ENCODE data around the gene VSIG10L2.
"Not testable (repeated sequence)": the region's sequence is repeated elsewhere in the genome, so short reads cannot be mapped to it uniquely, and the experiment has no call there.

The VSIG10L2 gene

DNA sequence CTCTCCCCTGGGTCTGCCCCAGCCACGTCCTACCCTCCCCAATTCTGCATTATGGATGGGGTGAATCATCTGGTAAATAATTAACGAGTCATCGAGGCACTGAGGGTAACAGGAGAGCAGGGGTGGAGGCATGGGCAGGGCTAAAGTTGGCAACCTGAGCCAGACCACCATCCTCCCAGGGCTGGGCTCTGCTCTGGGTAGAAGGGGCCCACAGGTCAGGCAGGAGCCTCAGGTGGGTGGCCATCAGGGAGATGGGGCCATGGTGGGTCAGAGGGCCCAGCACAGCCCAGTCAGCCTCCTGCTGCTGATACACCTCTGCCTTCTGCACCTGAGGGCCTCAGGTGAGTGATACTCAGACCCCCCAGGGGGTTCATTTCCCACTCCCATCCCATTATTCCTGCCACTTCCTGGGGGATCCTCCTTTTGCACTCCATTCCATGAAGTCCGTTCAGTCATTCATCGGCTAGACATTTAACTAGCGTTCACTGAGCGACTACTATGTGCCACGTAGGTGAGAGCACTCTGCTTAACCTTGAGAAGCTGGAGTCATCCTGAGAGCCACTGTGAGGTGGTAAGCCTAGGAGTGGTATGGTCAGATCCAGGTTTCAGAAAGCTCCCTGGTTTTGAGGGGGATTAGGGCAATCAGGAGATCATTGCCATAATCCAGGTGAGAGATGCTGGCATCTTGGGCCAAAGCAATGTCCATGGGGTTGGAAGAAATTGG is at the start of gene VSIG10L2:
Gene VSIG10L2, plus strand, starts transcription at position 248 of the 724 bp plus-strand sequence. Its CDS starts 12 bp downstream, at position 260.
- DNase-seq = no peak

DNA sequence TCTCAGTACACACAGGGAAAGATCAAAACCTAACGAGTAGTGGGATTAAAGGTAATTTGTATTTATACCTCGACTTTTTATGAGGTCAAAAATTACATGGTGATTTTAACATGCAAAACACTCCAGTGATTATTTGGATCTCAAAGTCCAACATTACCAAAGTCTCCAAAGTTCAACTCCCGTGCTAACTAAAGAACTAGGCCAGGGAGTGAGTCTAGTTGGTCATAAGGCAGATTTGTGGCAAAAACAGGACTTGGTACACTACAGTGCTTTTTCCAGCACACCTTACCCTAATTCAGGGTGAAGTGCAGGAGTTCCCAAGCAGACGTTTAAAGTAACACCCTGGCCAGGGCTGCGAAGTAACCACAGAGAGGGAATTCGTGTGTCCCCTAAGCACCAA is 44.0 kb upstream of the VSIG10L2 start:
- DNase-seq = no peak

DNA sequence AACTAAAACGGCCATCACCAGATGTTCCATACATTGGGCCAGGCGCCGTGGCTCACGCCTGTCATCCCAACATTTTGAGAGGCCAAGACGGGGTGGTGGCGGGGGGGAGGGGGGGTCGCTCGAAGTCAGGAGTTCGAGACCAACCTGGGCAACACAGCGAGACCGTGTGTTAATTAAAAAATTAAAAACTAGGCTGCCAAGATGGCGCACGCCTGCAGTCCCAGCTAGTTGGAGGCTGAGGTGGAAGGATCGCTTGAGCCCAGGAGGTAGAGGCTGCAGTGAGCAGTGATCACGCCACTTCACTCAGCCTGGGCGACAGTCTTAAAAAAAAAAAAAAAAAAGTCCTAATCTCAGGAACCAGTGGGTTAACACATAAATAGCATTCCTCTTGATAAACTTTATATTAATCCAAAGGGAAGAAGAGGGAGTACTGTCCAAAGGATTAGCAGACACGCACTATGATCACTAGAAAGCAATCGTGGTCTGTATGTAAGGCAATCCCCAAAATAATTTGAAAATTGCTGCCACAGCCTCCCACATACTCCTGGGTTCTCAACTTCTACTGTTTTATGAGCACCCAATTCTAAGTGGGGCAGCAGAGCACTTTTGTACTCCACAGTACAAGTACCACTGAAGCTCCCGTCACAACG is 43.4 kb upstream of the VSIG10L2 start:
- DNase-seq = peak; percentile 36

DNA sequence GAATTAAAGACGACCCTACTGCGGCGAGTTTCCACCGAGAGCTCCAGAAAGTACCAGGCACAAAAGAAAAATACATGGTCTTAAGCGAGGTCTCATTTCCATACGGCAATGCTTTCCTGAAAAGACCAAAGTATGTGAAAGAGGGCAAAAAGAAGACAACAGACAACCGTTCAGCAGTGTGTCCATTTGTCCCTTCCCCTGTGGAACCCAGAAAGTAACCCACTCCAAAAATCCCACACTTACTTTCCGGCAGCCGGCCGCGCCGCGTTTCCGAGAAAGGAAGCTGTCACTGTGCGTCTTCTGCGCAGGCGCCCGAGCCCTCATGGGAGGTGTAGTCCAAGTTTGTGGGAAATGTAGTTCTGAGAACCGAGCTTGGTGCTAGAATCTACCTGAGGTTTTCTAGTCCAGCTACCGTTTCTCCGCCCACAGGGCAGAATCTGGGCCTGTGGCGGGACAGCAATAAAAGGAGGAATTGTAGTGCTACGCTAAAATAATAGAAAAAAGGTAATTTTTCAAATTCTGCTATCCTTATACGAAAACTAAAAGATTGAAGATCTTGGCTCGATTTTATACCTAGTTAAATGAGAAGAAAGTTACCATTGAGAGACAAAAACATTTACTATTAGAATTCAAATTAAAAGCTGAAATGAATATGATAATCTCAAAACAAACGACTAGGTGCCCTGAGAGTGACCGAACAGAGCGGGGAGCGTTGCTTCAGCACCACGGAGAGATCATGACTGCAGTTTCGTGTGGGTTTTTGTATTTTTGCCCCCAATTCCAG is 42.7 kb upstream of the VSIG10L2 start, which contains the start of gene PUS3:
Gene PUS3, minus strand, starts transcription at position 280 of the 784 bp plus-strand sequence. CDS start 6,922 bp downstream, outside the sequence.
- peak; percentile 95 for DNase-seq

DNA sequence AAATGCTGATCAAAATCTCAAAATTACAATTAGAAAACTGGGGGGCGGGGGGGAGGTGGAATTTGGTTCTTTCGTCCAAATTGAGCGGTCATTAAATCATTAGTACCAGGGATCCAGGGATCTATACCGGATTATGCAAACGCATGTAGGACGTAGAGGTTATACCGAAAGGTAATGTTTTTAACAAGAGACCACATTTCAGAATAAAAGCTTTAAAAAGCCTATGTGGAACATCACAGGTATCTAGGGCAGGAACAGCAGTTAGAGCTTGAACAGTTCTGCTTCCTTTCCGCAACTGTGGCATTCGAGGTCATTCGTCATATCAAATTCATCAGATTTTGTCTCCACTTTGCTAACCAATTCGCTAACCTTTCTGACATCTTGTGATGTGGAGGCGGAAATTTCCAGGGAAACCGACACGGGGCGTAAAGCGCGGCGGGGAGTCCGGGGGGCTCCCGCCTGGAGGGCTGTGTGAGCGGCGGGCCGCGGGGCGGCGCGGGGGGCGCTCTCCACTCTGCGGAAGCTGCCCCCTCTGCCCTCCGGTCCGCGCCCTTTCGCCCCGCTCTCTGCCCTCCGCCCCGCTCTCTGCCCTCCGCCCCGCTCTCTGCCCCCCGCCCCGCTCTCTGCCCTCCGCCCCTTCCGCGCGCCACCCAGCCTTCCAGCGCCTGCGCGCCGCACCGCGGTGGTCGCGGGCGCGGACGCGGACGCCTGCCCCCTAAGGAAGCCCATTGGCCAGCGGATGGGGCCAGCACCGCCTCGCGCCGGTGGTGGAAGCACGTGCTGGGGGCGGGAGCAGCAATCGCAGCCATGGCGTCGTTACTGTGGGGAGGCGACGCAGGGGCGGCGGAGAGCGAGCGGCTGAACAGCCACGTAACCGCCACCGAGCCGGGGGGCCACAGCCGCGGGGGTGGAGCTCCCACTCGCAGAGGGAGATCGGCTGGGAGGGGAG is 41.9 kb upstream of the VSIG10L2 start, which contains the start of gene DDX25:
Gene DDX25, plus strand, starts transcription at position 798 of the 949 bp plus-strand sequence. Its CDS starts 10 bp downstream, at position 808.
- DNase-seq = peak; percentile 35

DNA sequence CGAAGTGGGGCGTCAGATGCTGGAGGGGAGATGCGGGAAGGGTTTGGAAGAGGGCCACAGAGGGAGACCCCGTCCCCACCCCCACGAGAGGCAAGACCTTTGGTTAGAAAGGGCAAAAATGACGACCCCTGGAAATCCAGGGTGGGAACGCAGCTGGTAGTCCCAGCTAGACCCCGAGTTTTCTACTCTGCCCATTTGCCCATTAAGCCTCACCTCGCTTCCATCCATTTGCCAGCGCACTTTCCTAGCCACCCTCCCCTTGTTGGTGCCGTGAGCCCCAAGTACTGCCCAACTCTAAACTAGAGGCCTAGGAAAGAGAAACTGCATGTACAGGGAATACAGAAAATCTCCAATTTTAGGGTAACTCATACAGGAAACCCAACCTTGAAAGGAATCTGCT is 41.2 kb upstream of the VSIG10L2 start:
- DNase-seq = no peak

DNA sequence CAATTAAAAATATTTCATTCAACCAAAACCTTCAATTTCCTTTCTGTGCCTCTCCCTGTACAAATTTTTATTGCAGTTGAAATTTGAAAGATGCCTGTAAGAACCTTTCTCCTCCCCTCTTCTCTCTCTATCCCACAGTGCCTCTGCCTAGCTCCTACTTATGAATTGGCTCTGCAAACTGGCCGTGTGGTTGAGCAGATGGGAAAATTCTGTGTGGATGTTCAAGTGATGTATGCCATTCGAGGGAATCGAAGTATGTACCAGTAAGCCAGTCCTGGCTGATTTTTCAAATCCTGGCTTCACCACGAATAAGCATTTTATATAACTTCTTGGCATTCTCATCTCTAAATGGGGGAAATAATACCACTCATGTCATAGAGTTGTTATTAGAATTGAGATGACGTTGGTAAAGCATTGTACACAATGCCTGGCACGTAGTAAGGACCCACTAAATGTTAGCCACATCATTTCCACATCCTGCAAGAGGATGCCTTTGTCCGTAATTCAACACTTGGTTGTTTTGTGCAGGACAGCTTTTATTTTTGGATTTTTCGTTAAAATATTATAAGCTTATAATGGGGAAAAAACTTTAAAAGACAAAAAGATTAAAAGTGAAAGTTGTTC is 35.5 kb upstream of the VSIG10L2 start:
- DNase-seq = no peak

DNA sequence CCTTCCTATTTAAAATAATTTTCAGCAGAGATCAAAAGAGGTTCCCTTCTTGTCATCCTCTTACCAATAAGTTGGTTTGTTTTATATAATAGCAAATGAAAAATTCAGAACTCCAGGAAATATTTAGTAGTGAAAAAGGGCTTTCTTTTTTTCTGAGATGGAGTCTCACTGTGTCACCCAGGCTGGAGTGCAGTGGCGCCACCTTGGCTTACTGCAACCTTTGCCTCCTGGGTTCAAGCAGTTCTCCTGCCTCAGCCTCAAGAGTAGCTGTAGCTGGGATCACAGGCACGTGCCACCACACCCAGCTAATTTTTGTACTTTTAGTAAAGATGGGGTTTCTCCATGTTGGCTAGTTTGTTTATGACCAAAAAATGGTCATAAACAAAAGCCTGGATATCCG is 31.2 kb upstream of the VSIG10L2 start:
- not testable (repeated sequence) for DNase-seq

DNA sequence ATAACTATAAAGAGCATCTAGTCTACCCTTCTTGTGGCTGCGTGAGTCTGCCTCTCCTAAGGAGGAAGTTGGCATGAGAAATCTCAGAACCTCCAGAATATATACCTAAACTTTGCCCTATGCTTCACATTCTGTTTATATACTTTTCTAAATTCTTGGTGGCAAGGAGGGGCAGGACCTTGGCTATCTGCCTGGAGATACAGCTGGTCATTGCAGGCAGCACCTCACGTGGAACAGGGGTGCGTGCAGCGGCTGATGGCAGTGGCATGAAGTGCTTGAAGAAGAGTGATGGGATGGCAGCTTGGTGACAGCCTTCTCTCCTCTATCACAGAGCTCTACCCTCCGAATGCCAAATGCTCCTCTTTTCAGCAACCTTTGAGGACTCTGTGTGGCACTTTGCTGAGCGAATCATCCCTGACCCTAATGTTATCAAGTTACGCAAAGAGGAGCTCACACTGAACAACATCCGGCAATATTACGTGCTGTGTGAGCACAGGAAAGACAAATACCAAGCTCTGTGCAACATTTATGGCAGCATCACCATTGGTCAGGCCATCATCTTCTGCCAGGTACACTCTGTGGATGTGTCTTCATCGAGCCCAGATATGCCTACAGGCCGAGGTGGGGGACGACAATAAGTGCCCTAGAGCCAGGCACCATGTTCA is 29.0 kb upstream of the VSIG10L2 start:
- no peak for DNase-seq

DNA sequence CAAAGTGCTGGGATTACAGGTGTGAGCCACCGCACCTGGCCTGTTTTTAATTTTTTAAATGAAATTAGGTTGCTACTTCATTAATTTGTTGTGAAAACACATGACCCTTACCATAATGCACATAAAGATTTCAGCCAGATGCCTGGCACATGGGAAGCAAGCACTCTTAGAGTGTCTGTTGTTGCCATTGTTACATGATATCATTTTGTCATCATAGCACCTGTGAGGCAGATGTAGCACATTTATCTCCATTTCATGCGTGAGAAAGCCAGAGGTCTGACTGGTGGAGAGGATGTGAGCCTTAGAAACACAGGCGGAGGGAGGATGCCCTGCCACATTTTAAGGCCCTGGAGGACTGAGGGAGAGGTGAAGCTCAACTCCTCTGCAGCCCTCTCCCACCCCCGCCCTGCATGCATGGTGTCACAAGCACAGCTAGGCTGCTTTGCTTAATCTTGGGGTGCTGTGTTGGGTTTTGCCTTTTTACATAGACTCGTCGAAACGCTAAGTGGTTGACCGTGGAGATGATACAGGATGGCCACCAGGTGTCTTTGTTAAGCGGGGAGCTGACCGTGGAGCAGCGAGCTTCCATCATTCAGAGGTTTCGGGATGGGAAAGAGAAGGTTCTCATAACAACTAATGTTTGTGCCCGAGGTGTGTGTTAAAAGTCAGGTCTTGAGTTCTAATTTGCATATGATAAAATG is 27.6 kb upstream of the VSIG10L2 start:
- no peak for DNase-seq

DNA sequence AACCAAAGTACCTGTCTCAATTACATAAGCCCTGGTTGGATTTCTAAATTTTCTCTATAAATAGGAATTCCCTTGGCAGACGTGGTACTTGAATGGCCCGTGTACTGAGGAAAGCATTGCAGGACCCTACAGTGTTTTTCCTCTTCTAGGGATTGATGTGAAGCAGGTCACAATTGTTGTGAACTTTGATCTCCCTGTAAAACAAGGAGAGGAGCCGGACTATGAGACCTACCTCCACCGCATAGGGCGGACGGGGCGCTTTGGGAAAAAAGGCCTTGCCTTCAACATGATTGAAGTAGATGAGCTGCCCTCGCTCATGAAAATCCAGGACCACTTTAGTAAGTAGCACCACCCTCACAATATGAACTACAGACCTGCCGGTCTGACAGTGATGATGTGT is 24.8 kb upstream of the VSIG10L2 start:
- DNase-seq = no peak

DNA sequence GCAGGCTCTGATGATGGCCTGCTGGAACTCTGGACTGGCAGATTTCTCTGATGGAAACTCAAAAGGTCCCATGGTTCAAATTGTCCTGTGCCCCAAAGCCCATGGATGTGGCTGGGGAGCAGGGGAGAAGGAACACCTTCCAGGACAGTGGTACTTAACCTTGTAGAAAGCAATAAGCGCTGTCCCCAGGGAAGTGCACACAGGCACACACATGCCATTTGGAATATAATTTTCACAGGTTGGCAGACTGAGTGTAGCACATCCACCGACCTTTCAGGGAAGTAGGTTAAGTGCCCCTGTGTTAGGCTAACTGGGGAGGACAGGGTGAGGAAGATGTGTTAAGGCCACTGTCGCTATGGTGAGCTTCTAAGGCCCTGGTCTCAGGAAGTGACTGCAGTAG is 23.7 kb upstream of the VSIG10L2 start:
- no peak for DNase-seq

DNA sequence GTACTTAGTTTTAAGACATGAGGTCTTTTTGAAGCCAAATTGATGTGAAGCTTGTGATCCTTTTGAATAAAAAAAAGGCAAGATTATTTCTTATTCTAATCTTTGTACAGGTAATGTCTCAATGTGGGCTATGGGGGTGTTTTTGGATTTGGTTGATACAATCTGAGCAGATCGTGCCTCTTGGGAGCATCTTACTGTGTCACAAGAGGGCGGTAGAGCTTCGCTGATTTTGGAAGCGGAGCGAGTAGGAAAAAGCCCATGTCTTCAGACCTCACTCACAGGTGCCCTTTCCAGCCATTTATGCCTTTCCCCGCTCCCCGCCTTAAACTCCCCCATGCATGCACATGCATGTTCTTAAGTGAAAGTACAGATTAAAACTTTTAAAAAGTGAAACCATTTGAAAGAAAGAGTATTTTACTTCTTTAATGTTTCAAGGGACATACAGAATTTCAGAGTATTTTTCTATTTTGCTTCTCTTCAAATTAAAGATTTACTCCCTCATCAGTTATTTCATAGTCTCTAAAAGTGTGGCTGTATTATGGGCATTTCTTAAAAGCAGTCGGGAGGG is 22.7 kb upstream of the VSIG10L2 start:
- DNase-seq = peak; percentile 85

DNA sequence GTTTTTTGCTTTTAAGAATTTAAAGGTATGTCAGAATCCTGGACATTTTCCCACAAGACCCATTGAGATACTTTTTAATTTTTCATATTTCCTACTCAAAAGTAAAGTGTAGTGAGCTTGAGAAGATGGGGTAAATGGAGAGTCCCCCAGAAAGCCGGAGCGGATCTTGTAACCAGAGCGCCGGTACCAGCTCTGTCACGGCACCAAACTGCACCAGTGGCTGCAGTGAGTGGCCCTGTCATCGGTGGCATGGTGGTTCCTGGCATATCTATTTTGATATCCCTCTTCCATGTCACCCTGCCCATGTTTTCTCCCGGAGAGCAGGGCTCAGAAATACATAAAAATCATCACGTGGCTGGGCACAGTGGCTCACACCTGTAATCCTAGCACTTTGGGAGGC is 22.2 kb upstream of the VSIG10L2 start:
- DNase-seq = no peak

DNA sequence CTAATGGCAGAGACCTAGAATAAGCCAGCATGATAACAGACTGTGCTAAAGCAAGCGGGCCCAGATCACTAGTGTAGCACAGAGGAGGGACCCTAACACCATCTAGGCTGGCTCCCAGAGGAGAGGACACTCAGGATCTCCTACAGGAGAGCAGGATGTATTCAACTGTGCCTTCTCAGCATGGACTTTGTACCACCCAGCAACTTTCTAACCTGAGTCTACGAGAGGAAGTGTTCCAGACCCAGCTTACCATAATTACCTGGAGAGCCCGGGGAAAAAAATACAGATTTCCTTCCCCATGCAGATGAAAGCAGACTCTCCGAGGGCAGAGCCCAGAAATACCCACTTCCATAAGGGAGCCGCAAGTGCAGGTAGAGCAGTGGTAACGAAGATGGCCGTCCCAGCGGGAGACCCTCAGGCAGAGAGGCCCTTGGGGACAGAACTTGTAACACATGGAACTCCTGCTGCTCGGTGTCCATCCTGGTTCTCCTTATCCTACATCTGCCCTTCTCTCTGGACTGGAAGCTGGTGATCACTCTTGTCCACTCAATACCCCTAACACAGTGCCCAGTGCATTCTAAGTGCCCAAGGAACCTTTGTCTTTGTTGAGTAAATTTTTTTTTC is 21.3 kb upstream of the VSIG10L2 start:
- no peak for DNase-seq

DNA sequence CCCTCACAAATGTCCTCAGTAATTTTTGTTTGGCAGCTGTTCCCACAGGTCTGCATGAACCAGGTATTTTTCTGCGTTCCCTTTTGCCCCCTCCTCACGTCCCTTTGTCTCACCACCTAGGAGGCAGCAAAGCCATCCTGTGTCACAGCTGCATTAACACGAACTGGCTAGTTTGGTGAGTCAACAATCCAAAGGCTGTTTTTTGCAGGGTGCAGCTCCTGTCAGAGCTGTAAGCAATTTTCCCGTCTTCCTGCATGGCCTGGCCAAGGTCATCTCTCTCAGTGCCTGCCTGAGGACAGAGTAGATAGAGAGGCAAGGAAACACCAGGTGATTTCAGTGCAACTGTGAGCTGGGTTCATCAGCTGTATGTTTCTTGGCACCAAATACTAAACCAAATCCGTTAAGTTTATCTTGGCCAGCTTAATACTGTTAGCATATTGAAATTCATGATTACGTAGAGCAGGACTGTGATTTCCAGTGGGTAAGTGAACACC is 20.6 kb upstream of the VSIG10L2 start:
- no peak for DNase-seq

DNA sequence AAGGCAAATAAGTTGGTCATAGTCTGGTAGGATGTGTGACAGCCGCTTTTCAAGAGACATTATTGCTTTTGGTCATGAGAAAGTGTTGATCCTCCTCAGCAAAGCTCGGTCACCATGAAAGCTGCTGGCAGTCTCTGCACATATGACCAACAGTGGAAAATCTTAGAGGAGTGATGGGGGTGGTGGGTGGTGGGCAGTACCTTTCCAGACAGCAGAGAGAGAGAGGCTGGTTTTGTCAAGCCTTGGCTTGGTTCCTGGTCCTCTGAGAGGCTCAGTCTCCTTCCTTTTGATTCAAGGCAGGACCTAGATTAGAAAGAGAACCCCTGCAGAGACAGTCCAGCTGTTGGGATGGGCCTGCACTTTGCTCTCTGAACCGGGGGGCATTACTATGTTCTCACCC is 20.0 kb upstream of the VSIG10L2 start:
- no peak for DNase-seq

DNA sequence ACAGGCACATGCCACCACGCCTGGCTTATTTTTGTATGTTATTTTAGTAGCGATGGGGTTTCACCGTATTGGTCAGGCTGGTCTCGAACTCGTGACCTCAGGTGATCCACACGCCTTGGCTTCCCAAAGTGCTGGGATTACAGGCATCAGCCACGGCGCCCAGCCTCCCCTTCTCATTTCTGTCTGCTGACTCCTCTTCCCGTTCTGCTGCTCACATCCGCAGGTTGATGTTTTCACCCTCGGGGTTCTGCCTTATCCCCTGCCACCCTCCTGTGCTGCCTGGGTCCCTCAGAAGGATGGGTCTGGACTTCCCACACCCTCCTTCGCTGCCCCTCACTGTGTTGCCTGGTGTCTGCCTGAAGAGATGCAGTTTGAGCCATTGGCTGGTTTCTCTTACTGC is 19.2 kb upstream of the VSIG10L2 start:
- DNase-seq = no peak

DNA sequence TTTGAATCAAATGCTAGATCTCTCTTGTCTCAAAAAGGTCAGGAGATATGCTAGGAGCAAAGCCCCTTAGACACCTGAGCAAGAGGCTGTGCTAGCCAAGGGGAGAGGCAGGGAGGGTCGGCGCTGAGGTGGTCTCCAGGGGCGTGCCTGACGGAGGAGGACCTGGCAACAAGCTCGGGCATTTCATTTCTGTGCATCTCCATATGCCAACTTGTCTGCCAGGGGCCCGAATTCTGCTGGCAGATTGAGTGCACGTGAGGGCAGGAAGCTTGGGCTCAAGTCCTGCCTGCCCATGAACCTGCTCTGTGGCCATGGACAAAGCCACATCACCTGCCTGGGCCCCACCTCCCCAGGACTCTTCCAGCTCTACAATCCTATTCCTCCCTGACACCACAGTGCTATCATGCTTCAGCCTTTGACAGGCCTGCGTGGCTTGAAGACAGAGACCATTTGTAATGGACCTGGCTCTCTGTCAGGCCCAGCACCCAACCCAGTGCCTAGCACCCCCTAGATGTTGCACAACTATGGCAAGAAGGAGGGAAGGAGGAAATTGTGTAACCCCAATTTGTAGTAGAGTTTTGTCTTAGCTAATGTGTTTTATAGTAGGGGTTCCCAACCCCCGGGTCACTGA is 16.3 kb upstream of the VSIG10L2 start:
- peak; percentile 28 for DNase-seq

All from hematopoietic multipotent progenitor cell treated with erythropoietin and hydrocortisone succinate and interleukin-3 and kit ligand, for 4 days (in vitro differentiated cells).